HS-5 (cell line): ENCODE results near the gene SH3RF3.

Experiments
- DNase-seq: peaks from one replicate; pipeline ENCODE4 v3.0.0-alpha.2; 2012; ENCODE audit warnings: low read depth

SH3RF3 gene

GRCh38 chr2:109437325-109438090, 308.5 kb downstream of the SH3RF3 start:
- DNase-seq = no peak

GRCh38 chr2:109438146-109438545, 309.1 kb downstream of the SH3RF3 start:
- no peak for DNase-seq

- peak; percentile 19 for DNase-seq
These were observed 309.9 kb downstream of the SH3RF3 start for GRCh38 chr2:109438773-109439389.

- no peak for DNase-seq
These were observed 310.4 kb downstream of the SH3RF3 start for GRCh38 chr2:109439390-109439786.

GRCh38 chr2:109439986-109440385, 311.0 kb downstream of the SH3RF3 start:
- no peak for DNase-seq

- DNase-seq = no peak
These were observed 311.6 kb downstream of the SH3RF3 start for GRCh38 chr2:109440499-109441156.

- no peak for DNase-seq
These were observed 313.8 kb downstream of the SH3RF3 start for GRCh38 chr2:109442715-109443319.

- no peak for DNase-seq
These were observed 315.9 kb downstream of the SH3RF3 start for GRCh38 chr2:109444916-109445315.

GRCh38 chr2:109446278-109447131, 317.5 kb downstream of the SH3RF3 start:
- no peak for DNase-seq

GRCh38 chr2:109447251-109447661, 318.3 kb downstream of the SH3RF3 start:
- DNase-seq = no peak

- no peak for DNase-seq
These were observed 318.8 kb downstream of the SH3RF3 start for GRCh38 chr2:109447776-109448175.

GRCh38 chr2:109448207-109448606, 319.2 kb downstream of the SH3RF3 start:
- no peak for DNase-seq

- DNase-seq = no peak
These were observed 320.2 kb downstream of the SH3RF3 start for GRCh38 chr2:109448946-109449788.

- DNase-seq = no peak
These were observed 321.7 kb downstream of the SH3RF3 start for GRCh38 chr2:109450574-109451273.

- DNase-seq = no peak
These were observed 322.7 kb downstream of the SH3RF3 start for GRCh38 chr2:109451671-109452070.

- DNase-seq = no peak
These were observed 323.6 kb downstream of the SH3RF3 start for GRCh38 chr2:109452318-109453305.

GRCh38 chr2:109453371-109453995, 324.5 kb downstream of the SH3RF3 start:
- no peak for DNase-seq

- DNase-seq = no peak
These were observed 325.3 kb downstream of the SH3RF3 start for GRCh38 chr2:109454304-109454703.
